ENCODE measurements around the gene SERINC5.
"Not testable (repeated sequence)": the region's sequence is repeated elsewhere in the genome, so short reads cannot be mapped to it uniquely, and the experiment has no call there.

The SERINC5 gene

GRCh38 chr5:80193401-80193800 lies 62.4 kb downstream of the SERINC5 start:
- no peak for DNase-seq

GRCh38 chr5:80192507-80193241 lies 63.2 kb downstream of the SERINC5 start:
- DNase-seq = no peak

- DNase-seq = no peak
Measured at GRCh38 chr5:80191991-80192398, 63.9 kb downstream of the SERINC5 start.

- DNase-seq = no peak
Measured at GRCh38 chr5:80191397-80191796, 64.5 kb downstream of the SERINC5 start.

GRCh38 chr5:80190960-80191359 lies 64.9 kb downstream of the SERINC5 start:
- no peak for DNase-seq

- DNase-seq = no peak
Measured at GRCh38 chr5:80189701-80190100, 66.1 kb downstream of the SERINC5 start.

GRCh38 chr5:80189201-80189600 lies 66.6 kb downstream of the SERINC5 start:
- DNase-seq = no peak

GRCh38 chr5:80187421-80188090 lies 68.3 kb downstream of the SERINC5 start:
- DNase-seq = no peak

- not testable (repeated sequence) for DNase-seq
Measured at GRCh38 chr5:80185535-80185934, 70.3 kb downstream of the SERINC5 start.

GRCh38 chr5:80185095-80185494 lies 70.8 kb downstream of the SERINC5 start:
- no peak for DNase-seq

GRCh38 chr5:80184235-80185023 lies 71.4 kb downstream of the SERINC5 start:
- no peak for DNase-seq

- DNase-seq = not testable (repeated sequence)
Measured at GRCh38 chr5:80183728-80184234, 72.1 kb downstream of the SERINC5 start.

- DNase-seq = no peak
Measured at GRCh38 chr5:80182809-80183580, 72.9 kb downstream of the SERINC5 start.

- DNase-seq = no peak
Measured at GRCh38 chr5:80181618-80182211, 74.1 kb downstream of the SERINC5 start.

GRCh38 chr5:80177236-80177635 lies 78.6 kb downstream of the SERINC5 start:
- no peak for DNase-seq

- DNase-seq = no peak
Measured at GRCh38 chr5:80175337-80175736, 80.5 kb downstream of the SERINC5 start.

GRCh38 chr5:80174790-80175189 lies 81.1 kb downstream of the SERINC5 start:
- no peak for DNase-seq

GRCh38 chr5:80172067-80172695 lies 83.7 kb downstream of the SERINC5 start:
- DNase-seq = no peak

- DNase-seq = no peak
Measured at GRCh38 chr5:80170117-80170535, 85.7 kb downstream of the SERINC5 start.

- DNase-seq = no peak
Measured at GRCh38 chr5:80168388-80169028, 87.3 kb downstream of the SERINC5 start.

- DNase-seq = no peak
Measured at GRCh38 chr5:80165452-80165851, 90.4 kb downstream of the SERINC5 start.

Data from activated CD4-positive, CD25-positive, alpha-beta regulatory T cell treated with anti-CD3 and anti-CD28 coated beads, Interleukin-2, amount 50 U/mL, for 72 hours (primary cell).